Measurements from ENCODE around the gene INPP5D.

INPP5D gene

GRCh38 chr2:233105156-233105895, 45.2 kb downstream of the INPP5D start:
- DNase-seq (ENCODE audit: insufficient read length) = no peak
- TF ChIP-seq TAF1 (IDR thresholded peaks at IDR 0.05; ENCODE audit: borderline replicate concordance, low read depth, low read length) (no peak), POLR2A (IDR thresholded peaks at IDR 0.05; ENCODE audit: low read depth, low read length) (no peak), POLR2AphosphoS5 (IDR thresholded peaks at IDR 0.05; ENCODE audit: low read depth, low read length) (no peak)
- no peak for FAIRE-seq

GRCh38 chr2:233105930-233106329, 45.8 kb downstream of the INPP5D start:
- TF ChIP-seq POLR2AphosphoS5 (IDR thresholded peaks at IDR 0.05; ENCODE audit: low read depth, low read length) (no peak), TAF1 (IDR thresholded peaks at IDR 0.05; ENCODE audit: borderline replicate concordance, low read depth, low read length) (no peak), POLR2A (IDR thresholded peaks at IDR 0.05; ENCODE audit: low read depth, low read length) (no peak)
- DNase-seq (ENCODE audit: insufficient read length) = no peak
- FAIRE-seq = no peak

GRCh38 chr2:233107011-233107410, 46.9 kb downstream of the INPP5D start:
- DNase-seq (ENCODE audit: insufficient read length) (no peak), FAIRE-seq (no peak)
- TF ChIP-seq TAF1 (IDR thresholded peaks at IDR 0.05; ENCODE audit: borderline replicate concordance, low read depth, low read length) = no peak
- TF ChIP-seq POLR2AphosphoS5 (IDR thresholded peaks at IDR 0.05; ENCODE audit: low read depth, low read length) = no peak
- no peak for TF ChIP-seq POLR2A (IDR thresholded peaks at IDR 0.05; ENCODE audit: low read depth, low read length)

- TF ChIP-seq POLR2A (IDR thresholded peaks at IDR 0.05; ENCODE audit: low read depth, low read length) (peak; percentile 28; the same call in 1 of the 2 replicates), TAF1 (IDR thresholded peaks at IDR 0.05; ENCODE audit: borderline replicate concordance, low read depth, low read length) (no peak)
- no peak for FAIRE-seq
- DNase-seq (ENCODE audit: insufficient read length) = no peak
Observed at GRCh38 chr2:233107831-233108300, 47.7 kb downstream of the INPP5D start.

- FAIRE-seq (peak; percentile 74), DNase-seq (ENCODE audit: insufficient read length) (no peak)
- TF ChIP-seq POLR2A (IDR thresholded peaks at IDR 0.05; ENCODE audit: low read depth, low read length) (0 out of 2 replicates have a peak, but pooled peaks have one; percentile 22), POLR2AphosphoS5 (IDR thresholded peaks at IDR 0.05; ENCODE audit: low read depth, low read length) (no peak), TAF1 (IDR thresholded peaks at IDR 0.05; ENCODE audit: borderline replicate concordance, low read depth, low read length) (no peak)
Observed at GRCh38 chr2:233108611-233109490, 48.7 kb downstream of the INPP5D start.

GRCh38 chr2:233111427-233111826, 51.3 kb downstream of the INPP5D start:
- FAIRE-seq (no peak), DNase-seq (ENCODE audit: insufficient read length) (no peak)
- TF ChIP-seq POLR2A (IDR thresholded peaks at IDR 0.05; ENCODE audit: low read depth, low read length) = no peak
- no peak for TF ChIP-seq POLR2AphosphoS5 (IDR thresholded peaks at IDR 0.05; ENCODE audit: low read depth, low read length)
- no peak for TF ChIP-seq TAF1 (IDR thresholded peaks at IDR 0.05; ENCODE audit: borderline replicate concordance, low read depth, low read length)

- TF ChIP-seq POLR2AphosphoS5 (IDR thresholded peaks at IDR 0.05; ENCODE audit: low read depth, low read length) (no peak), TAF1 (IDR thresholded peaks at IDR 0.05; ENCODE audit: borderline replicate concordance, low read depth, low read length) (no peak), POLR2A (IDR thresholded peaks at IDR 0.05; ENCODE audit: low read depth, low read length) (no peak)
- FAIRE-seq = no peak
Observed at GRCh38 chr2:233112329-233112728, 52.2 kb downstream of the INPP5D start.

GRCh38 chr2:233112776-233113452, 52.8 kb downstream of the INPP5D start:
- no peak for TF ChIP-seq TAF1 (IDR thresholded peaks at IDR 0.05; ENCODE audit: borderline replicate concordance, low read depth, low read length)
- no peak for TF ChIP-seq POLR2AphosphoS5 (IDR thresholded peaks at IDR 0.05; ENCODE audit: low read depth, low read length)
- TF ChIP-seq POLR2A (IDR thresholded peaks at IDR 0.05; ENCODE audit: low read depth, low read length) = no peak
- FAIRE-seq (no peak), DNase-seq (ENCODE audit: insufficient read length) (no peak)

More at GRCh38 chr2:233112329-233112728, 52.2 kb downstream of the INPP5D start:
- DNase-seq (ENCODE audit: insufficient read length) = no peak

- no peak for DNase-seq (ENCODE audit: insufficient read length)
- no peak for FAIRE-seq
- TF ChIP-seq POLR2AphosphoS5 (IDR thresholded peaks at IDR 0.05; ENCODE audit: low read depth, low read length) (no peak), POLR2A (IDR thresholded peaks at IDR 0.05; ENCODE audit: low read depth, low read length) (no peak), TAF1 (IDR thresholded peaks at IDR 0.05; ENCODE audit: borderline replicate concordance, low read depth, low read length) (no peak)
Observed at GRCh38 chr2:233114421-233114861, 54.3 kb downstream of the INPP5D start.

GRCh38 chr2:233115121-233115520, 55.0 kb downstream of the INPP5D start:
- DNase-seq (ENCODE audit: insufficient read length) (no peak), FAIRE-seq (no peak)
- TF ChIP-seq POLR2A (IDR thresholded peaks at IDR 0.05; ENCODE audit: low read depth, low read length) = no peak
- no peak for TF ChIP-seq TAF1 (IDR thresholded peaks at IDR 0.05; ENCODE audit: borderline replicate concordance, low read depth, low read length)
- no peak for TF ChIP-seq POLR2AphosphoS5 (IDR thresholded peaks at IDR 0.05; ENCODE audit: low read depth, low read length)

GRCh38 chr2:233115741-233116140, 55.6 kb downstream of the INPP5D start:
- DNase-seq (ENCODE audit: insufficient read length) (no peak), FAIRE-seq (no peak)
- TF ChIP-seq POLR2A (IDR thresholded peaks at IDR 0.05; ENCODE audit: low read depth, low read length) (no peak), POLR2AphosphoS5 (IDR thresholded peaks at IDR 0.05; ENCODE audit: low read depth, low read length) (no peak), TAF1 (IDR thresholded peaks at IDR 0.05; ENCODE audit: borderline replicate concordance, low read depth, low read length) (no peak)
